ENCODE data around the gene MITF.

Gene MITF

GRCh38 chr3:69819282-69819681 is 80.0 kb downstream of the MITF start:
- no peak for DNase-seq (ENCODE audit: low spot score)
- CTCF ChIA-PET = no interaction called here
- POLR2A ChIA-PET (ENCODE audit: low non-redundant PET) = no interaction called here
- TF ChIP-seq CTCF (conservative IDR thresholded peaks at IDR 0.05; ENCODE audit: low read depth) = no peak
- no peak overlapping the region for H3K27ac ChIP-seq

GRCh38 chr3:69821133-69821532 is 81.9 kb downstream of the MITF start:
- TF ChIP-seq CTCF (conservative IDR thresholded peaks at IDR 0.05; ENCODE audit: low read depth) = no peak
- DNase-seq (ENCODE audit: low spot score) = no peak
- H3K27ac ChIP-seq = no peak overlapping the region
- POLR2A ChIA-PET (ENCODE audit: low non-redundant PET) = no interaction called here
- CTCF ChIA-PET = no interaction called here

- CTCF ChIA-PET = no interaction called here
- no peak overlapping the region for H3K27ac ChIP-seq
- DNase-seq (ENCODE audit: low spot score) = no peak
- POLR2A ChIA-PET (ENCODE audit: low non-redundant PET) = no interaction called here
- TF ChIP-seq CTCF (conservative IDR thresholded peaks at IDR 0.05; ENCODE audit: low read depth) = no peak
These were observed 84.5 kb downstream of the MITF start for GRCh38 chr3:69823743-69824142.

- H3K27ac ChIP-seq = no peak overlapping the region
- ChIA-PET POLR2A (ENCODE audit: low non-redundant PET) (no interaction called here), CTCF (no interaction called here)
- no peak for TF ChIP-seq CTCF (conservative IDR thresholded peaks at IDR 0.05; ENCODE audit: low read depth)
- no peak for DNase-seq (ENCODE audit: low spot score)
These were observed 86.2 kb downstream of the MITF start for GRCh38 chr3:69825446-69825845.

- ChIA-PET POLR2A (ENCODE audit: low non-redundant PET) (no interaction called here), CTCF (no interaction called here)
- H3K27ac ChIP-seq = no peak overlapping the region
- TF ChIP-seq CTCF (conservative IDR thresholded peaks at IDR 0.05; ENCODE audit: low read depth) = no peak
- DNase-seq (ENCODE audit: low spot score) = no peak
These were observed 87.9 kb downstream of the MITF start for GRCh38 chr3:69827127-69827526.

- H3K27ac ChIP-seq = no peak overlapping the region
- TF ChIP-seq CTCF (conservative IDR thresholded peaks at IDR 0.05; ENCODE audit: low read depth) = no peak
- DNase-seq (ENCODE audit: low spot score) = no peak
- POLR2A ChIA-PET (ENCODE audit: low non-redundant PET) = no interaction called here
- CTCF ChIA-PET = no interaction called here
These were observed 89.6 kb downstream of the MITF start for GRCh38 chr3:69828817-69829216.

GRCh38 chr3:69830147-69830546 is 90.9 kb downstream of the MITF start:
- TF ChIP-seq CTCF (conservative IDR thresholded peaks at IDR 0.05; ENCODE audit: low read depth) = no peak
- ChIA-PET POLR2A (ENCODE audit: low non-redundant PET) (no interaction called here), CTCF (no interaction called here)
- no peak for DNase-seq (ENCODE audit: low spot score)
- no peak overlapping the region for H3K27ac ChIP-seq

Measured in RWPE1 (cell line).